ENCODE data around the gene CYTIP. TPM values are rescaled to one million over a fixed set of nuclear protein-coding genes. Genes with fewer than 3 reads are reported as not detected.
"Not testable (repeated sequence)": the region's sequence is repeated elsewhere in the genome, so short reads cannot be mapped to it uniquely, and the experiment has no call there.

Gene CYTIP
- total and polyA plus RNA-seq, 2 of the 13 experiments (the other 11 are each of a cell fraction or from before 2014, with no cell fraction given) = not detected

DNA sequence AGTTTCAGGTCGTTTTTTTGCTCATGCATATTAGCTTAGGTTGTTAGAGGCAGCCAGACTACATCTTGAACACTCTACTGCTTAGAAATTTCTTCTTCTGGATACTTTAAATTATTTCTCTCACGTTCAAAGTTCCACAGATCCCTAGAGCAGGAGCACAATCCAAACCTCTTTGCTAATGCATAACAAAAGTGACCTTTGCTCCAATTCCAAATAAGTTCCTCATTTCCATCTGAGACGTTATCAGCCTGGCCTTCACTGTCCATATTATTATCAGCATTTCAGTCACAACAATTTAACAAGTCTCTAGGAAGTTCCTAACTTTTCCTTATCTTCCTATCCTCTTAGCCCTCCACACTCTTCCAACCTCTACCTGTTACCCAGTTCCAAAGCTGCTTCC lies 67.8 kb downstream of the CYTIP start (continued):
- no peak for TF ChIP-seq TARDBP (CRISPR knock-in tag; IDR thresholded peaks at IDR 0.05)

DNA sequence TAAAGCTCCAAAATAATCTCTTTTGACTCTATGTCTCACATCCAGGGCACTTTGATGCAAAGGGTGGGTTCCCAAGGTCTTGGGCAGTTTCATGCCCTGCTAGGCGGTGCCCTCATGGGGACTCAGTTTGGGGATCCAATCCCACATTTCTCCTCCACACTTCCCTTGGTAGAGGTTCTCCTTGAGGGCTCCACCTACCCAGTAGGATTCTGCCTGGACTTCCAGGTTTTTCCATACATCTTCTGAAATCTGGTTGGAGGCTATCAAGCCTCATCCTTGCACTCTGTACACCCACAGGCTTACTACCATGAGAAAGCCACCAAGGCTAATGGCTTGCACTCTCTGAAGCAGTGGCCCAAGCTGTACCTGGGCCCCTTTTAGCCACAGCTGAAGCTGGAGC lies 68.5 kb downstream of the CYTIP start:
- Histone ChIP-seq H3K36me3 (replicated peaks in 1 of 2; ENCODE audit: control insufficient read depth in 1 of 2, insufficient read depth in 2 of 2, low read length in 2 of 2) (no peaks in the 10 kb centered on the region), H3K4me2 (ENCODE audit: low read depth, low read length) (no peak overlapping the region), H3K4me1 (ENCODE audit: insufficient read depth, low read length) (no peaks in the 10 kb centered on the region), H4K20me1 (ENCODE audit: insufficient read depth, low read length) (no peaks in the 10 kb centered on the region), H3K4me3 (replicated peaks in 1 of 3; ENCODE audit: insufficient read depth in 1 of 3, low read depth in 2 of 3, low read length in 3 of 3) (no peak overlapping the region), H3K27me3 (ENCODE audit: control insufficient read depth in 1 of 2, insufficient read depth in 2 of 2, low read length in 2 of 2) (no peaks in the 10 kb centered on the region), H3K79me2 (ENCODE audit: insufficient read depth, low read length) (no peaks in the 10 kb centered on the region), H2AFZ (ENCODE audit: low read length) (no peak overlapping the region), H3K9me3 (ENCODE audit: low read length) (peaks cover 33% of the 10 kb centered on the region), H3K9ac (ENCODE audit: insufficient read depth, low read depth, low read length) (no peak overlapping the region), H3K27ac (ENCODE audit: extremely low read length, insufficient read depth, low read length) (no peak overlapping the region)
- intact Hi-C loops (cut with micrococcal nuclease; ENCODE audit: unreplicated experiment) = no loop called here
- TF ChIP-seq TBX3 (IDR thresholded peaks at IDR 0.05; ENCODE audit: borderline replicate concordance) (no peak), NFYC (CRISPR knock-in tag; IDR thresholded peaks at IDR 0.05) (no peak), ZKSCAN8 (CRISPR knock-in tag; IDR thresholded peaks at IDR 0.05; ENCODE audit: borderline replicate concordance) (no peak), ZNF839 (CRISPR knock-in tag; IDR thresholded peaks at IDR 0.05; ENCODE audit: borderline replicate concordance) (no peak)
- ATAC-seq (no peak), DNase-seq (ENCODE audit: low spot score) (no peak), FAIRE-seq (no peak)
- no TSS peak for BruUV-seq (replicated peaks)
- POLR2A ChIA-PET = no interaction called here
- CTCF ChIA-PET (ENCODE audit: low intra/inter-chr PET ratio, low total read pairs) = no interaction called here
- 7% methylated on average over 1 of the region's 1 CpG for WGBS (ENCODE audit: low lambda C conversion rate)
- in situ Hi-C loops (cut with HindIII; ENCODE audit: extremely low pct_ligation_motif_present, low pct_unique_long_range_greater_than_20kb) = no loop called here

DNA sequence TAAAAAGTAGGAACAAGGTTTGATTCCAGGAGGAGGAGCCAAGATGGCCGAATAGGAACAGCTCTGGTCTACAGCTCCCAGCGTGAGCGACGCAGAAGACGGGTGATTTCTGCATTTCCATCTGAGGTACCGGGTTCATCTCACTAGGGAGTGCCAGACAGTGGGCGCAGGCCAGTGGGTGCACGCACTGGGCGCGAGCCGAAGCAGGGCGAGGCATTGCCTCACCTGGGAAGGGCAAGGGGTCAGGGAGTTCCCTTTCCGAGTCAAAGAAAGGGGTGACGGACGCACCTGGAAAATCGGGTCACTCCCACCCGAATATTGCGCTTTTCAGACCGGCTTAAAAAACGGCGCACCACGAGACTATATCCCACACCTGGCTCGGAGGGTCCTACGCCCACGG lies 75.4 kb downstream of the CYTIP start:
- H3K27me3 ChIP-seq (ENCODE audit: control insufficient read depth in 1 of 2, insufficient read depth in 2 of 2, low read length in 2 of 2); H3K36me3 ChIP-seq (replicated peaks in 1 of 2; ENCODE audit: control insufficient read depth in 1 of 2, insufficient read depth in 2 of 2, low read length in 2 of 2); H3K9me3 ChIP-seq (ENCODE audit: low read length); H2AFZ ChIP-seq (ENCODE audit: low read length); ATAC-seq; H3K27ac ChIP-seq (ENCODE audit: extremely low read length, insufficient read depth, low read length); H3K4me3 ChIP-seq (replicated peaks in 1 of 3; ENCODE audit: insufficient read depth in 1 of 3, low read depth in 2 of 3, low read length in 3 of 3); H3K79me2 ChIP-seq (ENCODE audit: insufficient read depth, low read length); H3K4me2 ChIP-seq (ENCODE audit: low read depth, low read length); H3K9ac ChIP-seq (ENCODE audit: insufficient read depth, low read depth, low read length); CTCF ChIA-PET (ENCODE audit: low intra/inter-chr PET ratio, low total read pairs); BruUV-seq (replicated peaks); POLR2A ChIA-PET; FAIRE-seq; DNase-seq (ENCODE audit: low spot score); in situ Hi-C loops (cut with HindIII; ENCODE audit: extremely low pct_ligation_motif_present, low pct_unique_long_range_greater_than_20kb); H4K20me1 ChIP-seq (ENCODE audit: insufficient read depth, low read length); intact Hi-C loops (cut with micrococcal nuclease; ENCODE audit: unreplicated experiment): not testable (repeated sequence)
- WGBS (ENCODE audit: low lambda C conversion rate) = 76% methylated on average over 16 of the region's 25 CpGs
- 0 out of 2 replicates have a peak, but pooled peaks cover 11% of the 10 kb centered on the region for H3K4me1 ChIP-seq (ENCODE audit: insufficient read depth, low read length)
